Activated CD4-positive, alpha-beta T cell treated with anti-CD3 and anti-CD28 coated beads for 24 hours (primary cell): ENCODE results near the gene ASIC4.

Experiments used
- DNase-seq, 2 donors: peaks; one replicate each; pipeline ENCODE4 v3.0.0-alpha.2; 2020; ENCODE audit warnings: low read depth in 2 of 2

ASIC4 gene

GRCh38 chr2:219482674-219483405 is 31.4 kb upstream of the ASIC4 start:
- DNase-seq: no peak

- DNase-seq: no peak
Observed at GRCh38 chr2:219483451-219484342, 30.6 kb upstream of the ASIC4 start.

GRCh38 chr2:219484343-219485200 is 29.7 kb upstream of the ASIC4 start:
- no peak for DNase-seq

- no peak for DNase-seq
Observed at GRCh38 chr2:219485201-219485580, 29.1 kb upstream of the ASIC4 start.

- DNase-seq: no peak
Observed at GRCh38 chr2:219486380-219486959, 27.8 kb upstream of the ASIC4 start.

GRCh38 chr2:219488149-219488843 is 26.0 kb upstream of the ASIC4 start:
- no peak for DNase-seq

- DNase-seq: no peak
Observed at GRCh38 chr2:219488844-219489194, 25.5 kb upstream of the ASIC4 start.

GRCh38 chr2:219489315-219489714 is 25.0 kb upstream of the ASIC4 start:
- DNase-seq: no peak

- no peak for DNase-seq
Observed at GRCh38 chr2:219490186-219490585, 24.1 kb upstream of the ASIC4 start.

- DNase-seq: no peak
Observed at GRCh38 chr2:219490600-219491130, 23.6 kb upstream of the ASIC4 start.

- DNase-seq: no peak
Observed at GRCh38 chr2:219491278-219491963, 22.9 kb upstream of the ASIC4 start.

- no peak for DNase-seq
Observed at GRCh38 chr2:219492575-219492974, 21.7 kb upstream of the ASIC4 start.

GRCh38 chr2:219493086-219493485 is 21.2 kb upstream of the ASIC4 start:
- no peak for DNase-seq

- no peak for DNase-seq
Observed at GRCh38 chr2:219494952-219495530, 19.2 kb upstream of the ASIC4 start.

- peak; percentile 28 to 39 for DNase-seq
Observed at GRCh38 chr2:219495531-219496122, 18.7 kb upstream of the ASIC4 start.

- no peak for DNase-seq
Observed at GRCh38 chr2:219496247-219496824, 17.9 kb upstream of the ASIC4 start.

GRCh38 chr2:219496825-219497494 is 17.3 kb upstream of the ASIC4 start:
- no peak for DNase-seq

GRCh38 chr2:219497495-219498279 is 16.6 kb upstream of the ASIC4 start:
- DNase-seq: no peak
